NB4 (cell line): ENCODE data around the gene MST1.

Experiments
- POLR2A ChIP-seq: IDR thresholded peaks from 2 replicates; pipeline ENCODE4 v1.6.1; 2011; ENCODE audit warnings: mild to moderate bottlenecking; ENCODE audit not compliant: insufficient read length; ENCODE audit errors: extremely low read depth
- TF ChIP-seq, protein P1 (sequence below): IDR thresholded peaks from one replicate; pipeline ENCODE4 v1.5.1; 2012; ENCODE audit warnings: low read depth, low read length

GRCh38 chr3:49700014-49700413 lies 10.7 kb upstream of the MST1 start:
- TF ChIP-seq, protein P1, sequence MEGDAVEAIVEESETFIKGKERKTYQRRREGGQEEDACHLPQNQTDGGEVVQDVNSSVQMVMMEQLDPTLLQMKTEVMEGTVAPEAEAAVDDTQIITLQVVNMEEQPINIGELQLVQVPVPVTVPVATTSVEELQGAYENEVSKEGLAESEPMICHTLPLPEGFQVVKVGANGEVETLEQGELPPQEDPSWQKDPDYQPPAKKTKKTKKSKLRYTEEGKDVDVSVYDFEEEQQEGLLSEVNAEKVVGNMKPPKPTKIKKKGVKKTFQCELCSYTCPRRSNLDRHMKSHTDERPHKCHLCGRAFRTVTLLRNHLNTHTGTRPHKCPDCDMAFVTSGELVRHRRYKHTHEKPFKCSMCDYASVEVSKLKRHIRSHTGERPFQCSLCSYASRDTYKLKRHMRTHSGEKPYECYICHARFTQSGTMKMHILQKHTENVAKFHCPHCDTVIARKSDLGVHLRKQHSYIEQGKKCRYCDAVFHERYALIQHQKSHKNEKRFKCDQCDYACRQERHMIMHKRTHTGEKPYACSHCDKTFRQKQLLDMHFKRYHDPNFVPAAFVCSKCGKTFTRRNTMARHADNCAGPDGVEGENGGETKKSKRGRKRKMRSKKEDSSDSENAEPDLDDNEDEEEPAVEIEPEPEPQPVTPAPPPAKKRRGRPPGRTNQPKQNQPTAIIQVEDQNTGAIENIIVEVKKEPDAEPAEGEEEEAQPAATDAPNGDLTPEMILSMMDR: no peak
- no peak for TF ChIP-seq POLR2A
